BE2C (cell line): ENCODE results near the gene GCFC2.

Experiments used
- DNase-seq: peaks from one replicate; pipeline ENCODE4 v3.0.0-alpha.2; 2020
- H3K27me3 ChIP-seq: fragments of 250-450 bp; sonication (Bioruptor Pico); 2 replicates; pipeline ENCODE4 v1.5.1; 2020; ENCODE audit warnings: mild to moderate bottlenecking
- H3K36me3 ChIP-seq: fragments of 250-450 bp; sonication (Bioruptor Pico); 2 replicates; pipeline ENCODE4 v1.5.1; 2020; ENCODE audit warnings: mild to moderate bottlenecking
- H3K4me1 ChIP-seq: fragments of 250-450 bp; sonication (Bioruptor Pico); 2 replicates; pipeline ENCODE4 v1.5.1; 2020
- H3K4me3 ChIP-seq: 2 replicates; pipeline ENCODE4 v1.5.1; 2011; ENCODE audit warnings: low read depth, low read length
- H3K9me3 ChIP-seq: fragments of 250-450 bp; sonication (Bioruptor Pico); 2 replicates; pipeline ENCODE4 v1.5.1; 2020
- CTCF ChIP-seq: IDR thresholded peaks from 2 replicates; pipeline ENCODE4 v1.5.1; 2012; ENCODE audit warnings: mild to moderate bottlenecking, low read depth, low read length

GCFC2 gene

GRCh38 chr2:75616406-75616805, 94.3 kb downstream of the GCFC2 start:
- no peak overlapping the region for H3K4me3 ChIP-seq
- H3K9me3 ChIP-seq: no peaks in the 10 kb centered on the region
- H3K36me3 ChIP-seq: no peaks in the 10 kb centered on the region
- TF ChIP-seq CTCF: no peak
- H3K4me1 ChIP-seq: no peaks in the 10 kb centered on the region
- no peaks in the 10 kb centered on the region for H3K27me3 ChIP-seq
- no peak for DNase-seq

- H3K27me3 ChIP-seq: no peaks in the 10 kb centered on the region
- DNase-seq: no peak
- no peak for TF ChIP-seq CTCF
Observed at GRCh38 chr2:75614162-75614651, 96.5 kb downstream of the GCFC2 start.

GRCh38 chr2:75612862-75613243, 97.9 kb downstream of the GCFC2 start:
- Histone ChIP-seq H3K9me3 (no peaks in the 10 kb centered on the region), H3K36me3 (no peaks in the 10 kb centered on the region), H3K4me1 (no peaks in the 10 kb centered on the region), H3K4me3 (no peak overlapping the region), H3K27me3 (no peaks in the 10 kb centered on the region)
- TF ChIP-seq CTCF: no peak
- no peak for DNase-seq

More at GRCh38 chr2:75614162-75614651, 96.5 kb downstream of the GCFC2 start:
- Histone ChIP-seq H3K4me3 (no peak overlapping the region), H3K4me1 (no peaks in the 10 kb centered on the region), H3K36me3 (no peaks in the 10 kb centered on the region), H3K9me3 (no peaks in the 10 kb centered on the region)
